ENCODE results near the gene IDH3B.

- TF ChIP-seq CTCF (conservative IDR thresholded peaks at IDR 0.05; ENCODE audit: low read depth, low read length) = no peak
- no peak for TF ChIP-seq EZH2phosphoT487 (IDR thresholded peaks at IDR 0.05; ENCODE audit: borderline replicate concordance, low read length)
These were observed 39.0 kb downstream of the IDH3B start for GRCh38 chr20:2625062-2625461.

All from PC-3 (cell line).